H1 (cell line): ENCODE measurements around the gene SLC46A3. TPM values are rescaled to one million over a fixed set of nuclear protein-coding genes. Genes with fewer than 3 reads are reported as not detected.

Experiments used
- CTCF ChIA-PET: fragments of 300-600 bp; sonication (Branson Sonifier 250); formaldehyde crosslinking; loops from one replicate; lab custom pipeline; 2021; ENCODE audit not compliant: partially characterized antibody; lab: Charles Lee
- POLR2A ChIA-PET: fragments of 300-600 bp; sonication (Branson Sonifier 250); formaldehyde crosslinking; loops from one replicate; lab custom pipeline; 2021; ENCODE audit warnings: inconsistent platforms; ENCODE audit not compliant: partially characterized antibody; lab: Charles Lee
- DNase-seq, 2 experiments: peaks; one replicate each; pipeline versions ENCODE4 v3.0.0 to v3.0.0-alpha.2; 2010 to 2022; ENCODE audit warnings: low spot score in 2 of 2, low read depth in 1 of 2, mixed read lengths in 1 of 2
- FAIRE-seq: peaks from 2 replicates; lab custom pipeline; 2011; peaks lifted over from hg19 to GRCh38; lab: Jason Lieb, UNC
- H2AFZ ChIP-seq: 2 replicates; pipeline ENCODE4 v1.8.1; 2012; ENCODE audit warnings: low read length, inconsistent platforms
- H2AK5ac ChIP-seq: 2 replicates; pipeline ENCODE4 v1.6.1; 2013; ENCODE audit warnings: low read depth, low read length
- H2BK120ac ChIP-seq: replicated peaks from 2 replicates; pipeline ENCODE3; 2013; ENCODE audit warnings: low read depth, low read length, inconsistent platforms
- H2BK12ac ChIP-seq: 2 replicates; pipeline ENCODE4 v1.6.1; 2013; ENCODE audit warnings: low read depth, low read length
- H2BK15ac ChIP-seq: 2 replicates; pipeline ENCODE4 v1.6.1; 2013; ENCODE audit warnings: low read length
- H2BK20ac ChIP-seq: 2 replicates; pipeline ENCODE4 v1.6.1; 2013; ENCODE audit warnings: low read length
- H2BK5ac ChIP-seq: 2 replicates; pipeline ENCODE4 v1.6.1; 2013; ENCODE audit warnings: low read depth, low read length
- H3K14ac ChIP-seq: 2 replicates; pipeline ENCODE4 v1.6.1; 2013; ENCODE audit warnings: inconsistent platforms; ENCODE audit not compliant: insufficient read length
- H3K18ac ChIP-seq: 2 replicates; pipeline ENCODE4 v1.6.1; 2013; ENCODE audit warnings: low read length; ENCODE audit errors: extremely low read depth
- H3K23ac ChIP-seq: 2 replicates; pipeline ENCODE4 v1.6.1; 2013; ENCODE audit warnings: inconsistent platforms; ENCODE audit not compliant: insufficient read length
- H3K23me2 ChIP-seq: 2 replicates; pipeline ENCODE4 v1.6.1; 2013; ENCODE audit warnings: low read depth, low read length
- H3K27ac ChIP-seq: 2 replicates; pipeline ENCODE4 v1.6.1; 2011; ENCODE audit warnings: low read depth, low read length, inconsistent platforms
- H3K27me3 ChIP-seq, 4 experiments: replicated peaks in 1 of 4; 1 replicate in 1 of 4; 2 replicates in 3 of 4; pipeline versions ENCODE4 v1.6.1 to v1.8.1; 2011 to 2013; ENCODE audit warnings: low read length in 3 of 4, mild to moderate bottlenecking in 3 of 4, inconsistent platforms in 2 of 4, mixed read lengths in 2 of 4, moderate library complexity in 1 of 4; ENCODE audit not compliant: control insufficient read depth in 3 of 4, insufficient read depth in 3 of 4; ENCODE audit errors: extremely low read depth in 1 of 4
- H3K36me3 ChIP-seq, 4 experiments: 2 replicates each; pipeline versions ENCODE4 v1.6.1 to v1.8.1; 2011 to 2013; ENCODE audit warnings: mild to moderate bottlenecking in 4 of 4, low read length in 3 of 4, moderate library complexity in 2 of 4, control low read depth in 1 of 4, inconsistent platforms in 1 of 4; ENCODE audit not compliant: insufficient read depth in 4 of 4, control insufficient read depth in 2 of 4
- H3K4ac ChIP-seq: replicated peaks from 2 replicates; pipeline ENCODE3; 2013; ENCODE audit warnings: low read length, low read depth, mixed read lengths, inconsistent platforms; ENCODE audit not compliant: insufficient read length
- H3K4me1 ChIP-seq, 4 experiments: replicated peaks in 1 of 4; 1 replicate in 1 of 4; 2 replicates in 3 of 4; pipeline versions ENCODE4 v1.6.1 to v1.8.1; 2011 to 2013; ENCODE audit warnings: low read length in 3 of 4, inconsistent platforms in 2 of 4, mixed read lengths in 1 of 4; ENCODE audit not compliant: insufficient read depth in 4 of 4, control insufficient read depth in 3 of 4
- H3K4me2 ChIP-seq, 2 experiments: 2 replicates each; pipeline versions ENCODE4 v1.6.1 to v1.8.1; 2011 to 2013; ENCODE audit warnings: low read depth in 2 of 2, low read length in 2 of 2, control low read depth in 1 of 2, inconsistent platforms in 1 of 2, mild to moderate bottlenecking in 1 of 2; ENCODE audit not compliant: insufficient read depth in 1 of 2
- H3K4me3 ChIP-seq, 4 experiments: fragments of 200-600, 300-600 bp in 1 of 4; sonication (generic), shearing (Covaris generic), sonication (Bioruptor Twin) in 1 of 4; 2 replicates each; pipeline versions ENCODE4 v1.5.1 to v1.8.1; 2011 to 2016; ENCODE audit warnings: low read length in 4 of 4, low read depth in 3 of 4, control low read depth in 2 of 4, inconsistent platforms in 2 of 4, mild to moderate bottlenecking in 2 of 4, mixed read lengths in 1 of 4, moderate library complexity in 1 of 4; ENCODE audit not compliant: insufficient read depth in 2 of 4; ENCODE audit errors: extremely low read depth in 1 of 4
- H3K56ac ChIP-seq: replicated peaks from 2 replicates; pipeline ENCODE3; 2013; ENCODE audit warnings: low read depth, mild to moderate bottlenecking, mixed read lengths, low read length, inconsistent platforms; ENCODE audit not compliant: insufficient read length
- H3K79me1 ChIP-seq: 2 replicates; pipeline ENCODE4 v1.6.1; 2013; ENCODE audit warnings: low read depth, low read length, control low read depth
- H3K79me2 ChIP-seq, 2 experiments: 2 replicates each; pipeline versions ENCODE4 v1.6.1 to v1.8.1; 2012 to 2013; ENCODE audit warnings: low read length in 2 of 2, mild to moderate bottlenecking in 2 of 2, inconsistent platforms in 1 of 2; ENCODE audit not compliant: insufficient read depth in 2 of 2, control insufficient read depth in 1 of 2
- H3K9ac ChIP-seq, 4 experiments: replicated peaks in 1 of 4; 1 replicate in 1 of 4; 2 replicates in 3 of 4; pipeline versions ENCODE4 v1.6.1 to v1.8.1; 2011 to 2013; ENCODE audit warnings: low read depth in 3 of 4, low read length in 3 of 4, control low read depth in 2 of 4, mild to moderate bottlenecking in 2 of 4, moderate library complexity in 2 of 4, inconsistent platforms in 1 of 4; ENCODE audit errors: extremely low read depth in 1 of 4
- H3K9me3 ChIP-seq, 2 experiments: 2 replicates each; pipeline versions ENCODE4 v1.6.1 to v1.8.1; 2012 to 2013; ENCODE audit warnings: mild to moderate bottlenecking in 2 of 2, moderate library complexity in 2 of 2, control low read depth in 1 of 2, inconsistent platforms in 1 of 2, low read depth in 1 of 2, low read length in 1 of 2, mixed read lengths in 1 of 2; ENCODE audit not compliant: insufficient read depth in 2 of 2
- H4K20me1 ChIP-seq, 2 experiments: replicated peaks in 1 of 2; 2 replicates each; pipeline versions ENCODE3 to v1.8.1; 2011 to 2013; ENCODE audit warnings: inconsistent platforms in 2 of 2, low read length in 2 of 2, mild to moderate bottlenecking in 1 of 2; ENCODE audit not compliant: insufficient read depth in 2 of 2, control insufficient read depth in 1 of 2
- H4K5ac ChIP-seq: 2 replicates; pipeline ENCODE4 v1.6.1; 2013; ENCODE audit warnings: low read length, low read depth, mixed read lengths, inconsistent platforms; ENCODE audit not compliant: insufficient read length
- H4K8ac ChIP-seq: 2 replicates; pipeline ENCODE4 v1.8.0; 2013; ENCODE audit warnings: mild to moderate bottlenecking, moderate library complexity, low read length, inconsistent platforms; ENCODE audit not compliant: insufficient read depth; ENCODE audit errors: extremely low read depth
- H4K91ac ChIP-seq: replicated peaks from 2 replicates; pipeline ENCODE3; 2013; ENCODE audit warnings: low read length, mixed read lengths, inconsistent platforms; ENCODE audit not compliant: insufficient read length
- BACH1 ChIP-seq: IDR thresholded peaks from 2 replicates; pipeline ENCODE4 v1.6.1; 2012; ENCODE audit warnings: low read length, improper control_type of control experiment
- CBX5 ChIP-seq: fragments of 300-800, 300-1000 bp; sonication (generic); IDR thresholded peaks from 2 replicates; pipeline ENCODE4 v1.7.1; 2016; ENCODE audit warnings: antibody characterized with exemption, low read length, low read depth
- CREB1 ChIP-seq: IDR thresholded peaks from 2 replicates; pipeline ENCODE4 v1.6.1; 2012; ENCODE audit warnings: inconsistent platforms
- E2F6 ChIP-seq: IDR thresholded peaks from 2 replicates; pipeline ENCODE4 v1.6.1; 2012; ENCODE audit warnings: inconsistent platforms
- GTF2F1 ChIP-seq: IDR thresholded peaks from 2 replicates; pipeline ENCODE4 v1.6.1; 2012; ENCODE audit warnings: low read depth, low read length, improper control_type of control experiment, borderline replicate concordance
- KDM5A ChIP-seq: fragments of 200-600 bp; IDR thresholded peaks from 2 replicates; pipeline ENCODE4 v1.7.1; 2012; ENCODE audit warnings: mild to moderate bottlenecking, low read length, inconsistent platforms, mixed read lengths
- NANOG ChIP-seq: IDR thresholded peaks from 2 replicates; pipeline ENCODE4 v1.6.1; 2011; ENCODE audit warnings: low read length, low read depth, mild to moderate bottlenecking, inconsistent platforms; ENCODE audit not compliant: insufficient read depth, poor library complexity, severe bottlenecking
- POLR2AphosphoS5 ChIP-seq: IDR thresholded peaks from 2 replicates; pipeline ENCODE4 v1.6.1; 2011; ENCODE audit warnings: low read depth, low read length
- RXRA ChIP-seq: IDR thresholded peaks from 2 replicates; pipeline ENCODE4 v1.6.1; 2011; ENCODE audit warnings: low read depth, mild to moderate bottlenecking, low read length, moderate library complexity; ENCODE audit not compliant: insufficient read depth
- SP2 ChIP-seq: IDR thresholded peaks from 2 replicates; pipeline ENCODE4 v1.6.1; 2012; ENCODE audit warnings: mild to moderate bottlenecking, low read length, inconsistent platforms
- SP4 ChIP-seq: IDR thresholded peaks from 2 replicates; pipeline ENCODE4 v1.6.1; 2012; ENCODE audit warnings: low read length, inconsistent platforms
- WGBS, 2 experiments: shearing (Covaris generic) in 1 of 2; methylation state at CpG; one replicate each; pipeline versions ENCODE4 v1.1.6 to v1.1.7; 2013 to 2015; ENCODE audit warnings: low lambda C conversion rate in 2 of 2, mixed read lengths in 2 of 2, inconsistent platforms in 1 of 2, low coverage in 1 of 2, missing lambda C conversion rate in 1 of 2; ENCODE audit not compliant: insufficient replicate concordance in 2 of 2, insufficient coverage in 1 of 2, insufficient read length in 1 of 2; ENCODE audit errors: extremely low coverage in 1 of 2, missing lambda C conversion rate in 1 of 2; 5-methylcytosine and 5-hydroxymethylcytosine counted together
- polyA plus RNA-seq, 7 experiments: library from polyadenylated mRNA; depleted of rRNA in 3 of 7; stranded (reverse) in 5 of 7; unstranded in 2 of 7; fragments of >200 nt in 5 of 7; fragments of 200-250 nt in 2 of 7; gene quantifications; 1 replicate in 5 of 7; 2 replicates in 1 of 7; 4 replicates in 1 of 7; pipeline versions ENCODE4 v1.2.1 to v1.2.3, GENCODE V29; 2011 to 2013; ENCODE audit warnings: missing spikeins in 2 of 7, mixed read lengths in 2 of 7
- total RNA-seq: library from RNA; stranded (reverse); fragmentation: NEBNext Ultra II Directional; extraction: Animal tissue kit (Norgen Biotek cat#: 25700); gene quantifications from 2 replicates; pipeline ENCODE4 v1.2.1, GENCODE V29; 2021
- TF ChIP-seq, protein P1 (sequence below), 3 experiments: IDR thresholded peaks; 1 replicate in 2 of 3; 2 replicates in 1 of 3; pipeline versions ENCODE4 v1.5.1 to v1.6.1; 2011; ENCODE audit warnings: low read length in 3 of 3, mild to moderate bottlenecking in 3 of 3, inconsistent platforms in 2 of 3, low read depth in 1 of 3, moderate library complexity in 1 of 3; ENCODE audit not compliant: insufficient read depth in 1 of 3; ENCODE audit errors: control extremely low read depth in 1 of 3

Gene SLC46A3
- total and polyA plus RNA-seq, 2 of the 8 experiments (the other 6 are each of a cell fraction or from before 2014, with no cell fraction given), result 0.39 to 0.67 TPM

DNA sequence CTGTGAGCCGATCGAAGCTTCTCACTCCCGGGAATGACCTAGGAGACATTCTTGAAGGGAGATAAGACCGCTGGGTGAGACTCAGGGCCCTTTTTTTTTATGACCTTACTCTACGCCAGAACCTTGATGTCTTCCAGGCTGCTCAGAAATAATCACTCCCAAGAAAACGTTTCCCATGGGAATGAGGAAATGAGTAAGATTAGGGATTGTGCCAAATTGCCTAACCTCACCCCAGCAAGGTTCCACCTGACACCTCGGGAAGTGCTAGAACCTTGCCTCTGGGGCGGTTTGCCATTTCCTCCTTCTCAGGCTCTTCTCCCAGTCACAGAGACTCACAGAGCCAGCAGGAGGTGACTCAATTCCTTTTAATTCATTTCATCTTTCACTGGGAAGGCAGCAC is 2.3 kb downstream of the SLC46A3 start:
- no peaks in the 10 kb centered on the region for H4K20me1 ChIP-seq
- no peak for DNase-seq
- no peak overlapping the region for H3K4ac ChIP-seq
- no peaks in the 10 kb centered on the region for H3K36me3 ChIP-seq
- H2AK5ac ChIP-seq, result no peak overlapping the region
- H2BK5ac ChIP-seq, result no peak overlapping the region
- H3K27me3 ChIP-seq, result peaks cover 0 to 14% (median 12%) of the 10 kb centered on the region in 4 experiments; a peak in 6 of 7 replicates
- CTCF ChIA-PET, result interaction anchor here (0.6 to 0.7 kb wide), 2 partner anchors 684 to 965 kb away, joined by 3 read pairs; no protein-coding TSS in a partner anchor
- H3K79me2 ChIP-seq, result no peaks in the 10 kb centered on the region
- H3K56ac ChIP-seq, result no peak overlapping the region
- no peak for FAIRE-seq
- H3K9ac ChIP-seq, result no peak overlapping the region
- WGBS, 2 experiments, result 81% methylated on average over 8 of the region's 8 CpGs; no CpG with 5 or more reads in 1 of the 2 experiments
- no peaks in the 10 kb centered on the region for H3K79me1 ChIP-seq
- no peak overlapping the region for H4K5ac ChIP-seq
- H2BK120ac ChIP-seq, result no peak overlapping the region
- H2BK15ac ChIP-seq, result no peak overlapping the region
- H2BK20ac ChIP-seq, result no peak overlapping the region
- H3K4me3 ChIP-seq, result no peak overlapping the region
- no peaks in the 10 kb centered on the region; a peak in 1 of 7 replicates for H3K4me1 ChIP-seq
- POLR2A ChIA-PET, result no interaction called here
- no peak overlapping the region for H3K27ac ChIP-seq
- no peaks in the 10 kb centered on the region for H3K9me3 ChIP-seq
- H3K14ac ChIP-seq, result no peak overlapping the region
- H3K4me2 ChIP-seq, result no peak overlapping the region
- no peak overlapping the region for H3K23ac ChIP-seq
- no peak overlapping the region for H2AFZ ChIP-seq
- peaks cover 10% of the 10 kb centered on the region for H3K23me2 ChIP-seq
- H4K91ac ChIP-seq, result no peak overlapping the region
- no peak overlapping the region for H3K18ac ChIP-seq
- H2BK12ac ChIP-seq, result no peak overlapping the region
- no peak overlapping the region for H4K8ac ChIP-seq
- TF ChIP-seq NANOG (no peak), KDM5A (no peak), GTF2F1 (no peak), BACH1 (no peak), CBX5 (no peak), E2F6 (no peak), POLR2AphosphoS5 (no peak), RXRA (no peak), SP2 (no peak), CREB1 (no peak), SP4 (no peak)
- TF ChIP-seq, protein P1, sequence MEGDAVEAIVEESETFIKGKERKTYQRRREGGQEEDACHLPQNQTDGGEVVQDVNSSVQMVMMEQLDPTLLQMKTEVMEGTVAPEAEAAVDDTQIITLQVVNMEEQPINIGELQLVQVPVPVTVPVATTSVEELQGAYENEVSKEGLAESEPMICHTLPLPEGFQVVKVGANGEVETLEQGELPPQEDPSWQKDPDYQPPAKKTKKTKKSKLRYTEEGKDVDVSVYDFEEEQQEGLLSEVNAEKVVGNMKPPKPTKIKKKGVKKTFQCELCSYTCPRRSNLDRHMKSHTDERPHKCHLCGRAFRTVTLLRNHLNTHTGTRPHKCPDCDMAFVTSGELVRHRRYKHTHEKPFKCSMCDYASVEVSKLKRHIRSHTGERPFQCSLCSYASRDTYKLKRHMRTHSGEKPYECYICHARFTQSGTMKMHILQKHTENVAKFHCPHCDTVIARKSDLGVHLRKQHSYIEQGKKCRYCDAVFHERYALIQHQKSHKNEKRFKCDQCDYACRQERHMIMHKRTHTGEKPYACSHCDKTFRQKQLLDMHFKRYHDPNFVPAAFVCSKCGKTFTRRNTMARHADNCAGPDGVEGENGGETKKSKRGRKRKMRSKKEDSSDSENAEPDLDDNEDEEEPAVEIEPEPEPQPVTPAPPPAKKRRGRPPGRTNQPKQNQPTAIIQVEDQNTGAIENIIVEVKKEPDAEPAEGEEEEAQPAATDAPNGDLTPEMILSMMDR (IDR thresholded peaks at IDR 0.05; ENCODE audit: control extremely low read depth in 1 of 3, insufficient read depth in 1 of 3, low read depth in 1 of 3, low read length in 3 of 3), result no peak
